Ascending aorta (tissue), 2 donors: ENCODE data around the gene ADAMTS17. TPM values are rescaled to one million over a fixed set of nuclear protein-coding genes. Genes with fewer than 3 reads are reported as not detected.

ENCODE experiments used
- DNase-seq, 2 donors: peaks; one replicate each; pipeline ENCODE4 v3.0.0-alpha.2; 2019; ENCODE audit warnings: low spot score in 2 of 2
- H3K27ac ChIP-seq, 2 donors: fragments of 200-600 bp; sonication (generic); one replicate each; pipeline ENCODE4 v1.5.1; 2016 to 2017; ENCODE audit warnings: mild to moderate bottlenecking in 1 of 2
- H3K27me3 ChIP-seq: fragments of 200-600 bp; sonication (generic); one replicate; pipeline ENCODE4 v1.5.1; 2017
- H3K36me3 ChIP-seq, 2 donors: fragments of 200-600 bp; sonication (generic); one replicate each; pipeline ENCODE4 v1.5.1; 2016
- H3K4me1 ChIP-seq, 2 donors: fragments of 200-600 bp; sonication (generic); one replicate each; pipeline ENCODE4 v1.5.1; 2016 to 2017; ENCODE audit warnings: mild to moderate bottlenecking in 1 of 2
- H3K4me3 ChIP-seq, 2 donors: fragments of 200-600 bp; sonication (generic); one replicate each; pipeline ENCODE4 v1.5.1; 2016 to 2017; ENCODE audit warnings: mild to moderate bottlenecking in 1 of 2
- H3K9me3 ChIP-seq, 2 donors: fragments of 200-600 bp; sonication (generic); one replicate each; pipeline ENCODE4 v1.5.1; 2016
- CTCF ChIP-seq, 3 experiments: fragments of 200-600 bp in 2 of 3; fragments of 450-650 bp in 1 of 3; sonication (generic) in 2 of 3; IDR thresholded peaks; one replicate each; pipeline ENCODE4 v1.5.1; 2016 to 2019; ENCODE audit warnings: antibody characterized with exemption in 3 of 3, mild to moderate bottlenecking in 1 of 3, moderate library complexity in 1 of 3
- intact Hi-C: fragments of 100-400 bp; cut with DNase I; formaldehyde crosslinking; loops from one replicate; pipeline ENCODE4 v1.15.1; 2023
- total RNA-seq: library from RNA; depleted of rRNA; stranded (reverse); fragments of >200 nt; gene quantifications from one replicate; pipeline ENCODE4 v1.1.0, GENCODE V29; 2016

Gene ADAMTS17
- total RNA-seq, 1 donor from 2014 or later: 2.8 TPM

- Histone ChIP-seq H3K36me3 (no peaks in the 10 kb centered on the region), H3K4me3 (no peak overlapping the region), H3K4me1 (peaks cover 10 to 14% of the 10 kb centered on the region in 2 donors), H3K9me3 (peaks cover 0 to 8% of the 10 kb centered on the region in 2 donors), H3K27ac (no peak overlapping the region), H3K27me3 (no peaks in the 10 kb centered on the region)
- no peak for DNase-seq
- intact Hi-C loops: no loop called here
- TF ChIP-seq CTCF (IDR thresholded peaks at IDR 0.05): no peak
Observed at GRCh38 chr15:100026041-100026440, 315.7 kb downstream of the ADAMTS17 start.

- no peaks in the 10 kb centered on the region for H3K27me3 ChIP-seq
- H3K4me1 ChIP-seq: peaks cover 2 to 10% of the 10 kb centered on the region in 2 donors
- no peak for DNase-seq
- intact Hi-C loops: no loop called here
- peaks cover 0 to 3% of the 10 kb centered on the region in 2 donors for H3K9me3 ChIP-seq
- H3K27ac ChIP-seq: no peak overlapping the region
- H3K36me3 ChIP-seq: no peaks in the 10 kb centered on the region
- peak overlapping the region in 1 of 2 donors; percentile 4 for H3K4me3 ChIP-seq
- no peak for TF ChIP-seq CTCF (IDR thresholded peaks at IDR 0.05)
Observed at GRCh38 chr15:100022806-100023205, 319.0 kb downstream of the ADAMTS17 start.

- Histone ChIP-seq H3K4me1 (peaks cover 2 to 10% of the 10 kb centered on the region in 2 donors), H3K27me3 (no peaks in the 10 kb centered on the region), H3K9me3 (no peaks in the 10 kb centered on the region), H3K4me3 (peak overlapping the region in 1 of 2 donors; percentile 4), H3K36me3 (no peaks in the 10 kb centered on the region), H3K27ac (no peak overlapping the region)
- TF ChIP-seq CTCF (IDR thresholded peaks at IDR 0.05): no peak
- intact Hi-C loops: no loop called here
- DNase-seq: no peak
Observed at GRCh38 chr15:100022391-100022790, 319.4 kb downstream of the ADAMTS17 start.

- no peak for DNase-seq
- TF ChIP-seq CTCF (IDR thresholded peaks at IDR 0.05): no peak
- no peaks in the 10 kb centered on the region for H3K9me3 ChIP-seq
- H3K27ac ChIP-seq: peak overlapping the region in 1 of 2 donors; percentile 80
- no peaks in the 10 kb centered on the region for H3K36me3 ChIP-seq
- intact Hi-C loops: no loop called here
- peaks cover 2 to 10% of the 10 kb centered on the region in 2 donors for H3K4me1 ChIP-seq
- no peaks in the 10 kb centered on the region for H3K27me3 ChIP-seq
- H3K4me3 ChIP-seq: no peak overlapping the region
Observed at GRCh38 chr15:100021653-100022052, 320.1 kb downstream of the ADAMTS17 start.

- Histone ChIP-seq H3K36me3 (no peaks in the 10 kb centered on the region), H3K27ac (peak overlapping the region; percentile 46 to 80), H3K27me3 (no peaks in the 10 kb centered on the region), H3K4me1 (peaks cover 2 to 10% of the 10 kb centered on the region in 2 donors), H3K9me3 (no peaks in the 10 kb centered on the region), H3K4me3 (no peak overlapping the region)
- intact Hi-C loops: no loop called here
- no peak for TF ChIP-seq CTCF (IDR thresholded peaks at IDR 0.05)
- DNase-seq: no peak
Observed at GRCh38 chr15:100020614-100021013, 321.2 kb downstream of the ADAMTS17 start.

- intact Hi-C loops: no loop called here
- Histone ChIP-seq H3K36me3 (no peaks in the 10 kb centered on the region), H3K27me3 (no peaks in the 10 kb centered on the region), H3K9me3 (no peaks in the 10 kb centered on the region), H3K27ac (peak overlapping the region; percentile 46 to 80), H3K4me1 (peaks cover 2 to 10% of the 10 kb centered on the region in 2 donors), H3K4me3 (no peak overlapping the region)
- TF ChIP-seq CTCF (IDR thresholded peaks at IDR 0.05): no peak
- no peak for DNase-seq
Observed at GRCh38 chr15:100020189-100020588, 321.6 kb downstream of the ADAMTS17 start.
